Muscle layer of colon (tissue), 2 donors: ENCODE measurements around the gene LEAP2.

Experiments used
- H3K27ac ChIP-seq: one replicate; pipeline ENCODE4 v1.7.0; 2013; ENCODE audit warnings: low read depth, mild to moderate bottlenecking, low read length, moderate library complexity
- H3K27me3 ChIP-seq, 2 donors: one replicate each; pipeline ENCODE4 v1.7.0; 2013; ENCODE audit warnings: low read length in 2 of 2, mild to moderate bottlenecking in 2 of 2; ENCODE audit not compliant: insufficient read depth in 2 of 2, control insufficient read depth in 1 of 2
- H3K36me3 ChIP-seq: one replicate; pipeline ENCODE4 v1.7.0; 2013; ENCODE audit warnings: mild to moderate bottlenecking, low read length; ENCODE audit not compliant: insufficient read depth
- H3K4me1 ChIP-seq: one replicate; pipeline ENCODE4 v1.7.0; 2013; ENCODE audit warnings: mild to moderate bottlenecking, low read length; ENCODE audit not compliant: insufficient read depth
- H3K4me3 ChIP-seq, 2 donors: one replicate each; pipeline ENCODE4 v1.7.0; 2013; ENCODE audit warnings: low read length in 2 of 2, low read depth in 1 of 2, mild to moderate bottlenecking in 1 of 2, moderate library complexity in 1 of 2
- H3K9ac ChIP-seq: one replicate; pipeline ENCODE4 v1.7.0; 2013; ENCODE audit warnings: low read length
- H3K9me3 ChIP-seq: one replicate; pipeline ENCODE4 v1.7.0; 2013; ENCODE audit warnings: mild to moderate bottlenecking, low read length
- donor health status: abdominal sarcoma.
- donor health status: Adenocarcinoma of cecum.

The LEAP2 gene

GRCh38 chr5:132886064-132886823 lies 12.8 kb downstream of the LEAP2 start:
- Histone ChIP-seq H3K4me1 (no peaks in the 10 kb centered on the region), H3K9ac (no peak overlapping the region), H3K27me3 (no peaks in the 10 kb centered on the region), H3K36me3 (peaks cover 47% of the 10 kb centered on the region), H3K9me3 (no peaks in the 10 kb centered on the region), H3K27ac (no peak overlapping the region), H3K4me3 (no peak overlapping the region)

GRCh38 chr5:132887283-132887682 lies 13.8 kb downstream of the LEAP2 start:
- H3K36me3 ChIP-seq, result peaks cover 49% of the 10 kb centered on the region
- no peak overlapping the region for H3K27ac ChIP-seq

GRCh38 chr5:132889501-132889900 lies 16.0 kb downstream of the LEAP2 start:
- Histone ChIP-seq H3K9me3 (no peaks in the 10 kb centered on the region), H3K4me1 (no peaks in the 10 kb centered on the region), H3K27me3 (no peaks in the 10 kb centered on the region), H3K27ac (no peak overlapping the region), H3K9ac (no peak overlapping the region), H3K36me3 (peaks cover 59% of the 10 kb centered on the region), H3K4me3 (no peak overlapping the region)

More at GRCh38 chr5:132887283-132887682, 13.8 kb downstream of the LEAP2 start:
- Histone ChIP-seq H3K27me3 (no peaks in the 10 kb centered on the region), H3K9me3 (no peaks in the 10 kb centered on the region), H3K4me3 (no peak overlapping the region), H3K9ac (no peak overlapping the region), H3K4me1 (no peaks in the 10 kb centered on the region)

- H3K27me3 ChIP-seq, result no peaks in the 10 kb centered on the region
- H3K9ac ChIP-seq, result no peak overlapping the region
- H3K4me1 ChIP-seq, result no peaks in the 10 kb centered on the region
- no peak overlapping the region for H3K27ac ChIP-seq
- peaks cover 67% of the 10 kb centered on the region for H3K36me3 ChIP-seq
- H3K4me3 ChIP-seq, result no peak overlapping the region
- H3K9me3 ChIP-seq, result no peaks in the 10 kb centered on the region
Measured at GRCh38 chr5:132890817-132891216, 17.3 kb downstream of the LEAP2 start.

- no peak overlapping the region for H3K4me3 ChIP-seq
- H3K27me3 ChIP-seq, result no peaks in the 10 kb centered on the region
- H3K9ac ChIP-seq, result no peak overlapping the region
- no peak overlapping the region for H3K27ac ChIP-seq
- no peaks in the 10 kb centered on the region for H3K9me3 ChIP-seq
- H3K36me3 ChIP-seq, result peaks cover 63% of the 10 kb centered on the region
- no peaks in the 10 kb centered on the region for H3K4me1 ChIP-seq
Measured at GRCh38 chr5:132895719-132896305, 22.3 kb downstream of the LEAP2 start.

- H3K36me3 ChIP-seq, result peaks cover 67% of the 10 kb centered on the region
- H3K4me1 ChIP-seq, result no peaks in the 10 kb centered on the region
- H3K27ac ChIP-seq, result no peak overlapping the region
- no peak overlapping the region for H3K4me3 ChIP-seq
- no peaks in the 10 kb centered on the region for H3K27me3 ChIP-seq
- no peak overlapping the region for H3K9ac ChIP-seq
- no peaks in the 10 kb centered on the region for H3K9me3 ChIP-seq
Measured at GRCh38 chr5:132896685-132897084, 23.2 kb downstream of the LEAP2 start.

GRCh38 chr5:132898094-132898493 lies 24.6 kb downstream of the LEAP2 start:
- Histone ChIP-seq H3K4me1 (no peaks in the 10 kb centered on the region), H3K4me3 (no peak overlapping the region), H3K27me3 (no peaks in the 10 kb centered on the region), H3K36me3 (peaks cover 57% of the 10 kb centered on the region), H3K9me3 (no peaks in the 10 kb centered on the region), H3K9ac (no peak overlapping the region), H3K27ac (no peak overlapping the region)

- Histone ChIP-seq H3K9me3 (no peaks in the 10 kb centered on the region), H3K4me3 (no peak overlapping the region), H3K4me1 (no peaks in the 10 kb centered on the region), H3K9ac (no peak overlapping the region), H3K27ac (no peak overlapping the region), H3K27me3 (no peaks in the 10 kb centered on the region), H3K36me3 (peaks cover 43% of the 10 kb centered on the region)
Measured at GRCh38 chr5:132901036-132901435, 27.6 kb downstream of the LEAP2 start.

- Histone ChIP-seq H3K4me3 (no peak overlapping the region), H3K4me1 (no peaks in the 10 kb centered on the region), H3K9me3 (no peaks in the 10 kb centered on the region), H3K36me3 (peaks cover 36% of the 10 kb centered on the region), H3K27me3 (no peaks in the 10 kb centered on the region), H3K27ac (no peak overlapping the region), H3K9ac (no peak overlapping the region)
Measured at GRCh38 chr5:132901730-132902129, 28.3 kb downstream of the LEAP2 start.

- H3K27me3 ChIP-seq, result no peaks in the 10 kb centered on the region
- no peak overlapping the region for H3K4me3 ChIP-seq
- no peak overlapping the region for H3K9ac ChIP-seq
- peaks cover 16% of the 10 kb centered on the region for H3K36me3 ChIP-seq
- H3K4me1 ChIP-seq, result no peaks in the 10 kb centered on the region
- no peaks in the 10 kb centered on the region for H3K9me3 ChIP-seq
- H3K27ac ChIP-seq, result no peak overlapping the region
Measured at GRCh38 chr5:132905938-132906337, 32.5 kb downstream of the LEAP2 start.

GRCh38 chr5:132907161-132907560 lies 33.7 kb downstream of the LEAP2 start:
- H3K9ac ChIP-seq, result no peak overlapping the region
- no peaks in the 10 kb centered on the region for H3K27me3 ChIP-seq
- no peak overlapping the region for H3K4me3 ChIP-seq
- H3K27ac ChIP-seq, result no peak overlapping the region
- no peaks in the 10 kb centered on the region for H3K9me3 ChIP-seq
- no peaks in the 10 kb centered on the region for H3K4me1 ChIP-seq
- H3K36me3 ChIP-seq, result peaks cover 5% of the 10 kb centered on the region

GRCh38 chr5:132909702-132910101 lies 36.2 kb downstream of the LEAP2 start:
- no peak overlapping the region for H3K27ac ChIP-seq
- no peaks in the 10 kb centered on the region for H3K9me3 ChIP-seq
- H3K36me3 ChIP-seq, result no peaks in the 10 kb centered on the region
- H3K4me1 ChIP-seq, result no peaks in the 10 kb centered on the region
- no peak overlapping the region for H3K9ac ChIP-seq
- H3K4me3 ChIP-seq, result no peak overlapping the region
- H3K27me3 ChIP-seq, result no peaks in the 10 kb centered on the region
